T47D (cell line): ENCODE results near the gene ZNF346.
A peak's percentile ranks its signal among the peaks of the same experiment; 100 is the strongest.
"Not testable (repeated sequence)": the region's sequence is repeated elsewhere in the genome, so short reads cannot be mapped to it uniquely, and the experiment has no call there.

Source experiments
- DNase-seq, 2 experiments: peaks; one replicate each; pipeline versions ENCODE4 v3.0.0 to v3.0.0-alpha.2; 2011 to 2012; ENCODE audit warnings: low read depth in 1 of 2, low spot score in 1 of 2
- JUND ChIP-seq: IDR thresholded peaks from 2 replicates; pipeline ENCODE4 v1.6.1; 2012; ENCODE audit warnings: low read depth
- in situ Hi-C: cut with HindIII; loops from 2 replicates; pipeline ENCODE4 v1.10.0; 2016; ENCODE audit warnings: low sequenced_read_pairs, low pct_unique_long_range_greater_than_20kb

The ZNF346 gene

GRCh38 chr5:177022386-177023302, at the start of gene ZNF346:
Gene ZNF346 (plus strand): TSS chr5:177022696. CDS start chr5:177022739, 43 bp downstream.
- no peak for TF ChIP-seq JUND
- peak; percentile 94 to 97 for DNase-seq
- in situ Hi-C loops: no loop called here

GRCh38 chr5:176979669-176980068, 42.8 kb upstream of the ZNF346 start:
- TF ChIP-seq JUND: no peak
- no peak for DNase-seq
- in situ Hi-C loops: no loop called here

GRCh38 chr5:176980818-176981217, 41.7 kb upstream of the ZNF346 start:
- DNase-seq: no peak
- in situ Hi-C loops: no loop called here
- TF ChIP-seq JUND: no peak

GRCh38 chr5:176983112-176983511, 39.4 kb upstream of the ZNF346 start:
- DNase-seq, in situ Hi-C loops: not testable (repeated sequence)

- DNase-seq, in situ Hi-C loops: not testable (repeated sequence)
Measured at GRCh38 chr5:176983593-176983992, 38.9 kb upstream of the ZNF346 start.

- DNase-seq, in situ Hi-C loops: not testable (repeated sequence)
Measured at GRCh38 chr5:176984176-176984575, 38.3 kb upstream of the ZNF346 start.

- no peak for DNase-seq
- in situ Hi-C loops: no loop called here
- no peak for TF ChIP-seq JUND
Measured at GRCh38 chr5:176985516-176985915, 37.0 kb upstream of the ZNF346 start.

GRCh38 chr5:176986280-176986679, 36.2 kb upstream of the ZNF346 start:
- TF ChIP-seq JUND: no peak
- no peak for DNase-seq
- in situ Hi-C loops: no loop called here

- TF ChIP-seq JUND: no peak
- in situ Hi-C loops: no loop called here
- no peak for DNase-seq
Measured at GRCh38 chr5:176987583-176987982, 34.9 kb upstream of the ZNF346 start.

GRCh38 chr5:176993081-176993480, 29.4 kb upstream of the ZNF346 start:
- DNase-seq, in situ Hi-C loops: not testable (repeated sequence)

- in situ Hi-C loops: no loop called here
- no peak for TF ChIP-seq JUND
- DNase-seq: no peak
Measured at GRCh38 chr5:176994460-176995121, 27.9 kb upstream of the ZNF346 start.

GRCh38 chr5:176995122-176995490, 27.4 kb upstream of the ZNF346 start:
- DNase-seq: no peak
- in situ Hi-C loops: no loop called here

More at GRCh38 chr5:176995122-176995490, 27.4 kb upstream of the ZNF346 start:
- TF ChIP-seq JUND: no peak
